ENCODE data around the gene LMAN1.

The LMAN1 gene

DNA sequence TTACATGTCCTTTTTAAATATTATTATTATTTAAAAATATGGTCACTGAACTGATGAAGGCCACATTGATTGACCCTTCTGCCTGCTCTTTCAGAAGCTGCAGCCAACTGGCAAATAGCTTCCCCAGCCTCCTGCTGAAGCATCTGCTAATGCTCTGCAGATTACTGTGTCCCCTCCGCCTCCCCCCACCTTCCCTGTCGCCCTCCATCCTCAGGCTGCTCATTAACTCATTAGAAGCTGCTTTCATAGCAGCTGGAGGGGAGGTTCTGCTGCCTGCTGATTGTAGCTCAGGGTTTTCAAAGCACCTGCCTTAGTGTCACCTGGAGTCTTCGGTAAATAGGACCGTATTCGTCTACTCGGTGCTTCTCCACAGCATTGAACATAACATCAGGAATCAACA is 24.8 kb upstream of the LMAN1 start:
- H3K36me3 ChIP-seq (ENCODE audit: control insufficient read depth in 1 of 2, insufficient read depth in 2 of 2, low read length in 2 of 2): no peaks in the 10 kb centered on the region
- H3K9me3 ChIP-seq (ENCODE audit: control insufficient read depth in 1 of 2, low read length in 2 of 2): no peaks in the 10 kb centered on the region
- H3K4me1 ChIP-seq (ENCODE audit: control insufficient read depth in 1 of 2, insufficient read depth in 2 of 2, low read length in 2 of 2): no peaks in the 10 kb centered on the region
- no peak overlapping the region for H3K4me3 ChIP-seq (ENCODE audit: low read depth in 1 of 2, low read length in 2 of 2)
- H3K9ac ChIP-seq (ENCODE audit: low read depth in 1 of 2, low read length in 2 of 2): no peak overlapping the region
- no peaks in the 10 kb centered on the region for H3K27me3 ChIP-seq (ENCODE audit: control insufficient read depth in 1 of 2, insufficient read depth in 2 of 2, low read length in 2 of 2)
- no peak overlapping the region for H3K27ac ChIP-seq (ENCODE audit: low read depth, low read length)

DNA sequence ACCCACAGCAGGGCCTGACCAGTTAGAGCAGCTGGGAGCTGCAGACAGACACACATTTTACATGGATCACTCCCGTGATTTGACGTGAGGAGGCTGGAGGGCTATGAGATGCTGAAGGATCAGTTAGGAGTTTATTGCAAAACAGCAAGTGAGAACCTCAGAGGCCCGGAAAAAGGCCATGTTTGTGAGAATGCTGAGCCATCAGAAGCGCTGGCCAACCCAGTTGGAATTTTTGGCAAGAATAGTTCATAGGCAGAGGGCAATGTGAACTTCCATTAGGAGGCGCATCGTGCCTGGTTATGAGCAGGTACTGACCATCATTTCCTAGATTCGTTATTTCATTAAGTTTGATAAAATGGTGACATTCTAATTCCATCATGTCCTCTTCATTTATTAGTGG is 23.3 kb upstream of the LMAN1 start:
- H3K27ac ChIP-seq (ENCODE audit: low read depth, low read length): no peak overlapping the region

DNA sequence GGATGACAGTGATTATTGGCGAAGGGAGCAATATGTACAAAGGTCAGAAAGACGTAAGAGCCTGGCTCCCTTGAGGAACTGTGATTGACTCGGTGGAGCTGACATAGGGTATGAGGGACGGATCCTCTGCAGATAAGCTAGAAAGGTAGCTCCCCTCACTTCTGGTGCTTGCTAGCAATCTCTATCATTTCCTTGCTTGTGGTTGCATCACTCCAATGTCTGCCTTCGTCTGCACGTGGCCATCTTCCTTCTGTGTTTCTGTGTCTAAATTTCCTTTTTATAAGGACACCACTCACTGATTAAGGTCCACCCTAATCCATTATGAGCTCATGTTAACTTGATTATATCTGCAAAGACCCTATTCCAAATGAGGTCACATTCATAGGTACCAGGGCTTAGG is 22.9 kb upstream of the LMAN1 start:
- H3K27me3 ChIP-seq (ENCODE audit: control insufficient read depth in 1 of 2, insufficient read depth in 2 of 2, low read length in 2 of 2): peaks cover 0 to 5% of the 10 kb centered on the region in 2 donors
- H3K27ac ChIP-seq (ENCODE audit: low read depth, low read length): no peak overlapping the region
- no peaks in the 10 kb centered on the region for H3K36me3 ChIP-seq (ENCODE audit: control insufficient read depth in 1 of 2, insufficient read depth in 2 of 2, low read length in 2 of 2)
- H3K4me1 ChIP-seq (ENCODE audit: control insufficient read depth in 1 of 2, insufficient read depth in 2 of 2, low read length in 2 of 2): no peaks in the 10 kb centered on the region
- H3K4me3 ChIP-seq (ENCODE audit: low read depth in 1 of 2, low read length in 2 of 2): no peak overlapping the region
- H3K9ac ChIP-seq (ENCODE audit: low read depth in 1 of 2, low read length in 2 of 2): no peak overlapping the region
- no peaks in the 10 kb centered on the region for H3K9me3 ChIP-seq (ENCODE audit: control insufficient read depth in 1 of 2, low read length in 2 of 2)

More for the DNA sequence above, 23.3 kb upstream of the LMAN1 start:
- Histone ChIP-seq H3K9ac (ENCODE audit: low read depth in 1 of 2, low read length in 2 of 2) (no peak overlapping the region), H3K9me3 (ENCODE audit: control insufficient read depth in 1 of 2, low read length in 2 of 2) (no peaks in the 10 kb centered on the region), H3K4me3 (ENCODE audit: low read depth in 1 of 2, low read length in 2 of 2) (no peak overlapping the region), H3K36me3 (ENCODE audit: control insufficient read depth in 1 of 2, insufficient read depth in 2 of 2, low read length in 2 of 2) (no peaks in the 10 kb centered on the region), H3K4me1 (ENCODE audit: control insufficient read depth in 1 of 2, insufficient read depth in 2 of 2, low read length in 2 of 2) (no peaks in the 10 kb centered on the region), H3K27me3 (ENCODE audit: control insufficient read depth in 1 of 2, insufficient read depth in 2 of 2, low read length in 2 of 2) (peaks cover 0 to 5% of the 10 kb centered on the region in 2 donors)

DNA sequence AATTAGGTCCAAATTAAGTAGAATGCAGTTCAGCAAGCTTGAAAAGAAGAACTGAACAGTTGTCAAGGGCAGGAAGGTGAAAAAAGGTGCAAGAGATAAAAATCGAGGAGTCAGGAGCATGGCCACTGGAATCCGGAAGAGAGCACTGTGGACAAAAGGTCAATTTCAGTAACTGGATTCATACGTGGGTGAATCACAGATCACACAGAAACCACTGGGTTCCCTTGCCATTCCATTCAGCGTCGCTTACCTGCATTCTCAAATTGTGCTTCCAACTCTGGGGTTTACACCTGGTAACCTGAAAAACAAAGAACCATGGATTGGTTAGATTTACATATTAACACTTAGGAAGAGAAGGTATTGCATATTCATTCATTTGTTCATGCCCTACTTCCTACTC is 21.6 kb upstream of the LMAN1 start:
- Histone ChIP-seq H3K4me1 (ENCODE audit: control insufficient read depth in 1 of 2, insufficient read depth in 2 of 2, low read length in 2 of 2) (no peaks in the 10 kb centered on the region), H3K36me3 (ENCODE audit: control insufficient read depth in 1 of 2, insufficient read depth in 2 of 2, low read length in 2 of 2) (no peaks in the 10 kb centered on the region), H3K9me3 (ENCODE audit: control insufficient read depth in 1 of 2, low read length in 2 of 2) (no peaks in the 10 kb centered on the region), H3K4me3 (ENCODE audit: low read depth in 1 of 2, low read length in 2 of 2) (no peak overlapping the region), H3K27me3 (ENCODE audit: control insufficient read depth in 1 of 2, insufficient read depth in 2 of 2, low read length in 2 of 2) (peaks cover 0 to 5% of the 10 kb centered on the region in 2 donors), H3K9ac (ENCODE audit: low read depth in 1 of 2, low read length in 2 of 2) (no peak overlapping the region), H3K27ac (ENCODE audit: low read depth, low read length) (no peak overlapping the region)

DNA sequence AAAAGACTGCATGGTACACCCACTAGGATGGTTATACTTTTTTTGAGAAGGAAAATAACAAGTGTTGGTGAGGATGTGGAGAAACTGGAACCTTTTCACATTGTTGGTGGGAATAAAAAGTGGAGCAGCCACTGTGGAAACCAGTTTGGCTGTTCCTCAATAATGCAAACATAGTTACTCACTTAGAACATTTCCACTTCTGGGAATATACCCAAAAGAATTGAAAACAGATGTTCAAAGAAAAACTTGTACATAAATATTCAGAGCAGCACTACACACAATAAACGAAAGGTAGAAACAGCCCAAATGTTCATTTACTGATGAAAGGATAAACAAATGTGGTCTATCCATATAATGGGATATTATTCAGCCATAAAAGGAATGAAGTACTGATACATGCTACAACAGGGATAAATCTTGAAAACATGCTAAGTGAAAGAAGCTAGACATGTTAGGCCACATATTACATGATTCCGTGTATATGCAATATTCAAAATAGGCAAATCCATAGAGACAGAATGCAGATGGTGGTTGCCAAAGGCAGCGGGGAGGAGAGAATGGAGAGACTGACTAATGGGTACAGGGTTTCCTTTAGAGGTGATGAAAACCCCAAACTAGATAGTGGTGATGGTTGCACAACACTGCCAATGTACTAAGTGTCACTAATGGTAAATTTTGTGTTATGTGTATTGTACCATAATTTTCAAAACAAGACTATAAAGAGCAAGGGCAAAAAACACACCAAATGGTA is 20.9 kb upstream of the LMAN1 start:
- Histone ChIP-seq H3K27me3 (ENCODE audit: control insufficient read depth in 1 of 2, insufficient read depth in 2 of 2, low read length in 2 of 2) (peaks cover 0 to 5% of the 10 kb centered on the region in 2 donors), H3K9ac (ENCODE audit: low read depth in 1 of 2, low read length in 2 of 2) (no peak overlapping the region), H3K4me3 (ENCODE audit: low read depth in 1 of 2, low read length in 2 of 2) (no peak overlapping the region), H3K4me1 (ENCODE audit: control insufficient read depth in 1 of 2, insufficient read depth in 2 of 2, low read length in 2 of 2) (no peaks in the 10 kb centered on the region), H3K36me3 (ENCODE audit: control insufficient read depth in 1 of 2, insufficient read depth in 2 of 2, low read length in 2 of 2) (no peaks in the 10 kb centered on the region), H3K9me3 (ENCODE audit: control insufficient read depth in 1 of 2, low read length in 2 of 2) (no peaks in the 10 kb centered on the region), H3K27ac (ENCODE audit: low read depth, low read length) (no peak overlapping the region)

DNA sequence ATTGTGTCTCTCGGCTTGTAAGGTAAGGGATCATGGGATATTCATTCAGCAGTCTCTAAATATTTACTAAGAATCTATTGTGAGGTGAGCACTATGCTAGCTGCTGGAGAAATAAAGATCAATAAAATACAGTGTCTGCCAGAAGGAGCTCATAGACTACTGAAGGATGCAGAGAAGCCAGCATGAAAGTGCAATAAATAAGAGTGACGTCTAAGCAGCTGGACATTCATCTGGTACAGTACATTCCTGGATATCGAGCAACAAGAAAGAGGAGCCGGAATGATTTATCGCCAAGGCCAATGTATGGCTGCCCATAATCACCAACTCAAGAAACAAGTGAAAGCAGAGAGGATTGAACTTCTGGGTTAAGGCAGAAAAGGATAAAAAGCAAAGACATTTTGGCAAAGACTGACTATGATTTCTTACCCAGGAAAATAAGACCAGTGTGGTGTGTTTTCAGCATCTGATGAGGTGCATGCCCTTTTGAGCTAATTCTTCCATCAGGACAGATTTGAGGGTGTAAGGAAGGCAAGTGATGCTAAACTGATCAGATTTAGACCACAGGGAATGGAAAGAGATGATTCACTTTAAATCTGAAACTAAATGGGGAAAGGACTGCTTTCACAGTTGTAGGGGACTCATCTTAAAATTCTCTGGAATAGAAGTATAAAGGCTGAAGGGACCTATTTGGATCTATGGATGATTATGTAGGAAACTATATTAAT is 18.7 kb upstream of the LMAN1 start:
- H3K9me3 ChIP-seq (ENCODE audit: control insufficient read depth in 1 of 2, low read length in 2 of 2): no peaks in the 10 kb centered on the region
- H3K4me3 ChIP-seq (ENCODE audit: low read depth in 1 of 2, low read length in 2 of 2): no peak overlapping the region
- H3K36me3 ChIP-seq (ENCODE audit: control insufficient read depth in 1 of 2, insufficient read depth in 2 of 2, low read length in 2 of 2): no peaks in the 10 kb centered on the region
- H3K4me1 ChIP-seq (ENCODE audit: control insufficient read depth in 1 of 2, insufficient read depth in 2 of 2, low read length in 2 of 2): no peaks in the 10 kb centered on the region
- H3K9ac ChIP-seq (ENCODE audit: low read depth in 1 of 2, low read length in 2 of 2): no peak overlapping the region
- H3K27ac ChIP-seq (ENCODE audit: low read depth, low read length): no peak overlapping the region
- H3K27me3 ChIP-seq (ENCODE audit: control insufficient read depth in 1 of 2, insufficient read depth in 2 of 2, low read length in 2 of 2): peaks cover 0 to 10% of the 10 kb centered on the region in 2 donors

DNA sequence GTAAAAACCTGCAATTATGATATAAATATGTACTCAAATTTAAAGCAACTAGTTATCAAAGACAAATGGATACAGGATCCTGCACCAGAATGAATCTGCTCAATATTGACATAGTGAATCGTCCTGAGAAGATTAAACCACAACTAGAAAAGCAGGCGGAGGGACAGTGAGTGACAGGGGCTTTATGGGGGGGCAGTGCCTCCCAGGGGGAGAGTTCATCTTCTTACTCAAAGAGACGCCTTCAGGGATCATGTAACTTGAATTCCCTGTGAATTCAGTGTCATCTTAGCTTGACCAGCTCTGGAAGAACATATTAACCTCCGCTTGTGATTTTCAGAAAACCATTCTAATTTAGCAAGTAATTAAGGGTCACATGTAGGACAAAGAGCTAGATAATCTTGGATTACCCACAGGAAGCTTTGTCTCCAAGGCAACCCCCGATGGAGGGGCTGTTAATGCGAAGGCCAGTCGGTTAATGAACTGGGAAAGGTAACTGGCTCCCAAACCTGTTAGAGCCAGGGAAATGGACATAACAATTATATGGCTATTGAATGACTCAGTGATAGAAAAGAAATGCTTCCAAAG is 17.4 kb upstream of the LMAN1 start:
- Histone ChIP-seq H3K27ac (ENCODE audit: low read depth, low read length) (no peak overlapping the region), H3K27me3 (ENCODE audit: control insufficient read depth in 1 of 2, insufficient read depth in 2 of 2, low read length in 2 of 2) (peaks cover 0 to 10% of the 10 kb centered on the region in 2 donors), H3K4me3 (ENCODE audit: low read depth in 1 of 2, low read length in 2 of 2) (no peak overlapping the region), H3K36me3 (ENCODE audit: control insufficient read depth in 1 of 2, insufficient read depth in 2 of 2, low read length in 2 of 2) (no peaks in the 10 kb centered on the region), H3K4me1 (ENCODE audit: control insufficient read depth in 1 of 2, insufficient read depth in 2 of 2, low read length in 2 of 2) (no peaks in the 10 kb centered on the region), H3K9me3 (ENCODE audit: control insufficient read depth in 1 of 2, low read length in 2 of 2) (no peaks in the 10 kb centered on the region), H3K9ac (ENCODE audit: low read depth in 1 of 2, low read length in 2 of 2) (no peak overlapping the region)

DNA sequence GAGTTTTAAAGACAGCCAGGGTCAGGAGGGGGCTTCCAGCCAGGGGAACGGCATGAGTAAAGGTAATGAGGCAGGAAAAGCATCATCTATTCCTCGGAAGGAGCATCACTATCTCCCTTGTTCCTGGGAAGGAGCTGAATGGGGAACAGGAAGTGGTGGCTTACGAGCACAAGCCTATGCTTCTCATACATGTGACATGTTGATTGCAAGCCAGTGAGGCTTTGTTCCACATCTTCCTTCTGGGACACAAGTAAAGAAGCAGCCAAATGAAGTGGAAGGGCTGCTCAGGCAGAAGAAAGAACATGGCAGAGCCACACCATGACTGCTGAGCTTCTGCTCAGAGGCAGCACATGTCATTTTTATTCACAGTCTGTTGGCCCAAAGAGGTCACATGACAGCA is 15.1 kb upstream of the LMAN1 start:
- no peaks in the 10 kb centered on the region for H3K9me3 ChIP-seq (ENCODE audit: control insufficient read depth in 1 of 2, low read length in 2 of 2)
- no peak overlapping the region for H3K9ac ChIP-seq (ENCODE audit: low read depth in 1 of 2, low read length in 2 of 2)
- H3K4me3 ChIP-seq (ENCODE audit: low read depth in 1 of 2, low read length in 2 of 2): no peak overlapping the region
- H3K27me3 ChIP-seq (ENCODE audit: control insufficient read depth in 1 of 2, insufficient read depth in 2 of 2, low read length in 2 of 2): peaks cover 0 to 10% of the 10 kb centered on the region in 2 donors
- no peaks in the 10 kb centered on the region for H3K4me1 ChIP-seq (ENCODE audit: control insufficient read depth in 1 of 2, insufficient read depth in 2 of 2, low read length in 2 of 2)
- no peaks in the 10 kb centered on the region for H3K36me3 ChIP-seq (ENCODE audit: control insufficient read depth in 1 of 2, insufficient read depth in 2 of 2, low read length in 2 of 2)
- no peak overlapping the region for H3K27ac ChIP-seq (ENCODE audit: low read depth, low read length)

DNA sequence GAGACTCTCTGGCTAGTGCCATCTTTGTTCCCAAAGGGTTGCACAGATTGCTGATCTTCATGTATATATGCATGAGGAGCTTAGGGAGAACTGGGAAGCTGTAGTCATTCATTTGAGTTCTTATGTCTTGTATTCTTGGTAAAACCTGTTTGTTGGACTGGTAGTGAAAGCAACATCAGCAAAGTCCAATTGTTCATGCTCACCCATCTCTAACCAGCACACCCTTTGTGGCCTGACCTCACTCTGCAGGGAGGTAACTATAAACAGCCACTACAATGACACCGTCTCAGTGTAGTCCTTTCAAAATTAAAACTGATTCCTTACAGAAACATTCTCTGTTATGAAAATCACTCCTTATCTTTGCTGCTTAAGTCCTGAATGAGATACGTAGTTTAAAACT is 13.9 kb upstream of the LMAN1 start:
- peaks cover 0 to 10% of the 10 kb centered on the region in 2 donors for H3K27me3 ChIP-seq (ENCODE audit: control insufficient read depth in 1 of 2, insufficient read depth in 2 of 2, low read length in 2 of 2)
- no peaks in the 10 kb centered on the region for H3K9me3 ChIP-seq (ENCODE audit: control insufficient read depth in 1 of 2, low read length in 2 of 2)
- H3K27ac ChIP-seq (ENCODE audit: low read depth, low read length): no peak overlapping the region
- no peaks in the 10 kb centered on the region for H3K4me1 ChIP-seq (ENCODE audit: control insufficient read depth in 1 of 2, insufficient read depth in 2 of 2, low read length in 2 of 2)
- no peaks in the 10 kb centered on the region for H3K36me3 ChIP-seq (ENCODE audit: control insufficient read depth in 1 of 2, insufficient read depth in 2 of 2, low read length in 2 of 2)
- H3K9ac ChIP-seq (ENCODE audit: low read depth in 1 of 2, low read length in 2 of 2): no peak overlapping the region
- H3K4me3 ChIP-seq (ENCODE audit: low read depth in 1 of 2, low read length in 2 of 2): no peak overlapping the region

DNA sequence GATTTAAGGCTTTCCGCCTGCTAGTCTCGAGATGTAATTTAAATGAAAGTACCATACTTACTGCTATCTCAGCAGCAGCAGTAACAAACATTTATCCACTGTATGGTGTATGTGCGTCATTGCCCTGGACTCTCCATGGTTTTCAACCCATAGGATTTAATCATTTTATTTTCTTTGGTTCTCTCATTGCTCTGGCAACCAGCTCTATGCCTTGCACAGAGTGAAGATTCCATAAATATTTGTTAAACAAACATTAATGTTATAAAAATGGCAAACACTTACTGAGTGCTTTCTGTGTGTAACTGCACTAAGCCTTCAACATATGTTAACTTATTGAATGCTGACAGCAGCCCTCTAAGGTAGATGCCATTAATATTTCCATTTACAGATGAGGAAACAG is 1.3 kb upstream of the LMAN1 start:
- peaks cover 0 to 1% of the 10 kb centered on the region in 2 donors for H3K36me3 ChIP-seq (ENCODE audit: control insufficient read depth in 1 of 2, insufficient read depth in 2 of 2, low read length in 2 of 2)
- no peaks in the 10 kb centered on the region for H3K27me3 ChIP-seq (ENCODE audit: control insufficient read depth in 1 of 2, insufficient read depth in 2 of 2, low read length in 2 of 2)
- H3K9ac ChIP-seq (ENCODE audit: low read depth in 1 of 2, low read length in 2 of 2): no peak overlapping the region
- no peaks in the 10 kb centered on the region for H3K9me3 ChIP-seq (ENCODE audit: control insufficient read depth in 1 of 2, low read length in 2 of 2)
- no peak overlapping the region for H3K4me3 ChIP-seq (ENCODE audit: low read depth in 1 of 2, low read length in 2 of 2)
- H3K27ac ChIP-seq (ENCODE audit: low read depth, low read length): no peak overlapping the region
- peaks cover 7 to 22% of the 10 kb centered on the region in 2 donors for H3K4me1 ChIP-seq (ENCODE audit: control insufficient read depth in 1 of 2, insufficient read depth in 2 of 2, low read length in 2 of 2)
